ENCODE results near the gene HDGFL3. TPM values are rescaled to one million over a fixed set of nuclear protein-coding genes. Genes with fewer than 3 reads are reported as not detected.
"Not testable (repeated sequence)": the region's sequence is repeated elsewhere in the genome, so short reads cannot be mapped to it uniquely, and the experiment has no call there.

The HDGFL3 gene
- total RNA-seq, 4 donors from 2014 or later: 4.0 to 23.1 (median 14.2) TPM

GRCh38 chr15:83174891-83175290 lies 32.7 kb downstream of the HDGFL3 start:
- H3K4me3 ChIP-seq: no peak overlapping the region
- TF ChIP-seq POLR2A (IDR thresholded peaks at IDR 0.05) (no peak), CTCF (IDR thresholded peaks at IDR 0.05) (no peak)
- H3K27me3 ChIP-seq: no peaks in the 10 kb centered on the region
- H3K4me1 ChIP-seq: no peaks in the 10 kb centered on the region
- DNase-seq: no peak
- H3K9me3 ChIP-seq: no peaks in the 10 kb centered on the region
- no peaks in the 10 kb centered on the region for H3K36me3 ChIP-seq
- H3K27ac ChIP-seq: no peak overlapping the region

- Histone ChIP-seq H3K4me3 (no peak overlapping the region), H3K9me3 (peaks cover 0 to 3% (median 0%) of the 10 kb centered on the region in 4 donors), H3K27ac (no peak overlapping the region), H3K36me3 (no peaks in the 10 kb centered on the region), H3K27me3 (no peaks in the 10 kb centered on the region), H3K4me1 (no peaks in the 10 kb centered on the region)
- TF ChIP-seq POLR2A (IDR thresholded peaks at IDR 0.05): no peak
- no peak for TF ChIP-seq CTCF (IDR thresholded peaks at IDR 0.05)
- no peak for DNase-seq
Observed at GRCh38 chr15:83170474-83171165, 37.0 kb downstream of the HDGFL3 start.

GRCh38 chr15:83169576-83169975 lies 38.0 kb downstream of the HDGFL3 start:
- not testable (repeated sequence) for DNase-seq, H3K27me3 ChIP-seq, H3K4me3 ChIP-seq, H3K4me1 ChIP-seq, H3K9me3 ChIP-seq, H3K36me3 ChIP-seq, H3K27ac ChIP-seq

- peaks cover 0 to 3% (median 0%) of the 10 kb centered on the region in 4 donors for H3K9me3 ChIP-seq
- H3K4me1 ChIP-seq: no peaks in the 10 kb centered on the region
- no peak overlapping the region for H3K4me3 ChIP-seq
- TF ChIP-seq CTCF (IDR thresholded peaks at IDR 0.05) (no peak), POLR2A (IDR thresholded peaks at IDR 0.05) (no peak)
- no peak overlapping the region for H3K27ac ChIP-seq
- H3K36me3 ChIP-seq: no peaks in the 10 kb centered on the region
- no peak for DNase-seq
- H3K27me3 ChIP-seq: no peaks in the 10 kb centered on the region
Observed at GRCh38 chr15:83166830-83167229, 40.8 kb downstream of the HDGFL3 start.

GRCh38 chr15:83166218-83166617 lies 41.4 kb downstream of the HDGFL3 start:
- no peaks in the 10 kb centered on the region for H3K4me1 ChIP-seq
- H3K27me3 ChIP-seq: no peaks in the 10 kb centered on the region
- no peak overlapping the region for H3K4me3 ChIP-seq
- H3K9me3 ChIP-seq: peaks cover 0 to 3% (median 0%) of the 10 kb centered on the region in 4 donors
- no peak for DNase-seq
- H3K36me3 ChIP-seq: no peaks in the 10 kb centered on the region
- TF ChIP-seq CTCF (IDR thresholded peaks at IDR 0.05) (no peak), POLR2A (IDR thresholded peaks at IDR 0.05) (no peak)
- no peak overlapping the region for H3K27ac ChIP-seq

GRCh38 chr15:83164771-83165404 lies 42.7 kb downstream of the HDGFL3 start:
- peaks cover 0 to 3% (median 0%) of the 10 kb centered on the region in 4 donors for H3K9me3 ChIP-seq
- no peak for TF ChIP-seq CTCF (IDR thresholded peaks at IDR 0.05)
- no peak for TF ChIP-seq POLR2A (IDR thresholded peaks at IDR 0.05)
- H3K36me3 ChIP-seq: no peaks in the 10 kb centered on the region
- no peak overlapping the region for H3K27ac ChIP-seq
- no peaks in the 10 kb centered on the region for H3K4me1 ChIP-seq
- no peak for DNase-seq
- no peaks in the 10 kb centered on the region for H3K27me3 ChIP-seq
- no peak overlapping the region for H3K4me3 ChIP-seq
